ENCODE data around the gene LRATD1.

Gene LRATD1, protein sequence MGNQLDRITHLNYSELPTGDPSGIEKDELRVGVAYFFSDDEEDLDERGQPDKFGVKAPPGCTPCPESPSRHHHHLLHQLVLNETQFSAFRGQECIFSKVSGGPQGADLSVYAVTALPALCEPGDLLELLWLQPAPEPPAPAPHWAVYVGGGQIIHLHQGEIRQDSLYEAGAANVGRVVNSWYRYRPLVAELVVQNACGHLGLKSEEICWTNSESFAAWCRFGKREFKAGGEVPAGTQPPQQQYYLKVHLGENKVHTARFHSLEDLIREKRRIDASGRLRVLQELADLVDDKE

DNA sequence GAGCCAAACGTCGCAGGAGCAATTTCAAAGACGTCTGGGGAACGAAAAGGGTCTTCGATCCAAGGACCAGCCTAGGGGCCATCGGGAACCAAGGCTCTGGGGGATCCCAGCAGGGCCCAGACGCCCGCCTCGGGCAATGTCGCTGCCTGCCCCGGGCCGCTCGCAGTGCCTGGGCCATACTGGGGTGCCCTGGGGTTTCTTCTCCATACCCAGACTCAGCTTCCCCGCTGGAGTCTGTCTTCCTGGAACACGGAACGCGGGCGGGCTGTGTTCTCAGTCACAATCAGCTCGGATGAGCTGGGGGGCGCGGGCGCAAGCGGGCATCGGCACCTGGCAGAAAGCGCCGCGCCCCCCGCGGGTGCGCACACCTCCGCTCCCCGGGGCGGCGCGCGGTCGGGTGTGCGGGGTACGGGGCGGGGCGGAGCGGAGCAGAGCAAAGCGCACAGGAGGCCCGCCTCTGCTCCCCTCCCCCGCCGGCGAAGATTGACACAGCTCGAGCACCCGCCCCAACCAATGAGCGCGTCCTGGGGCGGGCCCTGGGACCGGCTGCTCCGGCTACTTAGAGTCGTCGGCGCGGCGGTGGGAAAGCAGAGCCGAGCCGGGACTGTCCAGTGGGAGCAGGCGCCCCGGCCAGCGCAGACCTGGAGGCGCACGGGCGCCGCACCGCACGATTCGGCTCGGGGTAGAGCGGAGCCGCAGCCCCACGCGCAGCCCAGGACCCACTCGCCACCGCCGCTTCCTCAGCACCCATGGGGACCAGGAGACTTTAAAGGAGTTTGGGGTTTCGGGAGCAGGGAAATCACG, at the start of gene LRATD1:
Gene LRATD1 (plus strand): TSS at position 585 of the 804 bp plus-strand sequence. CDS start 1,263 bp downstream, outside the sequence.
- H3K9ac ChIP-seq (ENCODE audit: low read depth in 1 of 2, low read length in 2 of 2): peak within 1 kb of the TSS; percentile 87 to 92

DNA sequence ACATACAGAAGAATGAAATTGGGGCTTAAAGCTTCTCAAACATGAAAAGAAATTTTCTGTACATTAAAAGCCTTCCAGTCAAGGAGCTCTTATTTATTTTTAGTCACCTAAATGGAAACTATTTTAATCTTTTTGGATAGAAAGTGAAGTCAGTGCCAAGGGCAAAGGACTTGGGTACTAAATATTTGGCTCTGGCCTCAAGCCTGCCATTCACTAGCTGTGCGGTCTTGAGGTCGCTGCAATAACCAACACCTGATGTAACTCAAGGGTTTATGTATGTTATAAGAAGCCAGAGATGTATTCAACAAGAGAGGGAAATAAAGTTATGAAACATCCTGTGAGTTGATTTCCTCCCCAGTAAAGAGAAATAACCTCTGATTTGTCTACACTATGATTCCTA, 49.5 kb upstream of the LRATD1 start:
- H3K9me3 ChIP-seq (ENCODE audit: control insufficient read depth in 1 of 2, low read length in 2 of 2): no peaks in the 10 kb centered on the region
- H3K4me3 ChIP-seq (ENCODE audit: low read depth in 1 of 2, low read length in 2 of 2): no peak overlapping the region
- H3K9ac ChIP-seq (ENCODE audit: low read depth in 1 of 2, low read length in 2 of 2): no peak overlapping the region
- no peaks in the 10 kb centered on the region for H3K4me1 ChIP-seq (ENCODE audit: control insufficient read depth in 1 of 2, insufficient read depth in 2 of 2, low read length in 2 of 2)
- no peaks in the 10 kb centered on the region for H3K36me3 ChIP-seq (ENCODE audit: control insufficient read depth in 1 of 2, insufficient read depth in 2 of 2, low read length in 2 of 2)
- H3K27ac ChIP-seq (ENCODE audit: low read depth, low read length): no peak overlapping the region
- H3K27me3 ChIP-seq (ENCODE audit: control insufficient read depth in 1 of 2, insufficient read depth in 2 of 2, low read length in 2 of 2): no peaks in the 10 kb centered on the region

More for the DNA sequence above, at the start of gene LRATD1:
- H3K4me1 ChIP-seq (ENCODE audit: control insufficient read depth in 1 of 2, insufficient read depth in 2 of 2, low read length in 2 of 2): peaks cover 13 to 25% of the 10 kb centered on the region in 2 donors
- no peaks in the 10 kb centered on the region for H3K27me3 ChIP-seq (ENCODE audit: control insufficient read depth in 1 of 2, insufficient read depth in 2 of 2, low read length in 2 of 2)
- H3K36me3 ChIP-seq (ENCODE audit: control insufficient read depth in 1 of 2, insufficient read depth in 2 of 2, low read length in 2 of 2): no peaks in the 10 kb centered on the region
- H3K4me3 ChIP-seq (ENCODE audit: low read depth in 1 of 2, low read length in 2 of 2): peak within 1 kb of the TSS; percentile 92 to 95
- H3K27ac ChIP-seq (ENCODE audit: low read depth, low read length): peak within 1 kb of the TSS; percentile 53
- no peaks in the 10 kb centered on the region for H3K9me3 ChIP-seq (ENCODE audit: control insufficient read depth in 1 of 2, low read length in 2 of 2)

DNA sequence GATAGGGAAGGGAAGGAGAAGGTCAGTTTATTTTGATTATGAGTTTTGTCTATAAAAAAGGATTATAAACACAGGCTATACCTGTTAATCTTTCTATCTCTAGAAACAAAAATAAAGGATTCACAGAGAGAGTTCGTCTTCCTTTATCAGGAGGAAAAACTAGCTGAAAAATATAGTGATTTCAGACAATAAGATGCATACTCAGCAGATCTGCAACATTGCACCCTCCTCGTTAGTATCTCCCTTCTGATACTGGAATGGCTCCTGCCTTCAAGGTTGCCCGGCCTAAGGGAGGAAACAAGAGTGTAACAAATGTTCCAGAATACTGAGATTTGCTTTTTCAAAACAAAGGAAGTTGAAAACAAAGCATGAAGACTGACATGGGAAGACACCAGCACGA, 48.7 kb upstream of the LRATD1 start:
- Histone ChIP-seq H3K36me3 (ENCODE audit: control insufficient read depth in 1 of 2, insufficient read depth in 2 of 2, low read length in 2 of 2) (no peaks in the 10 kb centered on the region), H3K27me3 (ENCODE audit: control insufficient read depth in 1 of 2, insufficient read depth in 2 of 2, low read length in 2 of 2) (no peaks in the 10 kb centered on the region), H3K27ac (ENCODE audit: low read depth, low read length) (no peak overlapping the region), H3K4me1 (ENCODE audit: control insufficient read depth in 1 of 2, insufficient read depth in 2 of 2, low read length in 2 of 2) (no peaks in the 10 kb centered on the region), H3K4me3 (ENCODE audit: low read depth in 1 of 2, low read length in 2 of 2) (no peak overlapping the region), H3K9ac (ENCODE audit: low read depth in 1 of 2, low read length in 2 of 2) (no peak overlapping the region), H3K9me3 (ENCODE audit: control insufficient read depth in 1 of 2, low read length in 2 of 2) (no peaks in the 10 kb centered on the region)

DNA sequence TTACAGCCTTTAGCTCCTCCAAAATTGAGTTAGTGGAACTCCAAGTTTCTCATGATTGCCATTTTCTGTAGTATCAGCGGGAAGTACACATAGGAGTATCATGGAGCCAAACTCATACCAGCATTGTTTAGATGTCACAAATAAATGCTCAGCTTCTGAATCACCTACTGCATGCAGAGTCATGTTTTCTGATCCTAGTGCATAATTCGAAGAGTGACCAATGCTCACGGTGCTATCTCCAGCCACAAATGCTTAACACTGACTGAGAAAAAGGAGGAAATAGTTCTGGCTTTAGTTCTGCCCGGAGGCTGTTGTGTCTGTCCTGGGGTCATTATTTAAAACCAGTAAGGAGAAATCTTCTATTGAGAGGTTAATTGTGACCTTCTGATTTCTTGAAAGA, 45.4 kb upstream of the LRATD1 start:
- no peaks in the 10 kb centered on the region for H3K27me3 ChIP-seq (ENCODE audit: control insufficient read depth in 1 of 2, insufficient read depth in 2 of 2, low read length in 2 of 2)
- H3K4me3 ChIP-seq (ENCODE audit: low read depth in 1 of 2, low read length in 2 of 2): no peak overlapping the region
- no peaks in the 10 kb centered on the region for H3K9me3 ChIP-seq (ENCODE audit: control insufficient read depth in 1 of 2, low read length in 2 of 2)
- H3K27ac ChIP-seq (ENCODE audit: low read depth, low read length): no peak overlapping the region
- H3K36me3 ChIP-seq (ENCODE audit: control insufficient read depth in 1 of 2, insufficient read depth in 2 of 2, low read length in 2 of 2): no peaks in the 10 kb centered on the region
- H3K9ac ChIP-seq (ENCODE audit: low read depth in 1 of 2, low read length in 2 of 2): no peak overlapping the region
- H3K4me1 ChIP-seq (ENCODE audit: control insufficient read depth in 1 of 2, insufficient read depth in 2 of 2, low read length in 2 of 2): no peaks in the 10 kb centered on the region

DNA sequence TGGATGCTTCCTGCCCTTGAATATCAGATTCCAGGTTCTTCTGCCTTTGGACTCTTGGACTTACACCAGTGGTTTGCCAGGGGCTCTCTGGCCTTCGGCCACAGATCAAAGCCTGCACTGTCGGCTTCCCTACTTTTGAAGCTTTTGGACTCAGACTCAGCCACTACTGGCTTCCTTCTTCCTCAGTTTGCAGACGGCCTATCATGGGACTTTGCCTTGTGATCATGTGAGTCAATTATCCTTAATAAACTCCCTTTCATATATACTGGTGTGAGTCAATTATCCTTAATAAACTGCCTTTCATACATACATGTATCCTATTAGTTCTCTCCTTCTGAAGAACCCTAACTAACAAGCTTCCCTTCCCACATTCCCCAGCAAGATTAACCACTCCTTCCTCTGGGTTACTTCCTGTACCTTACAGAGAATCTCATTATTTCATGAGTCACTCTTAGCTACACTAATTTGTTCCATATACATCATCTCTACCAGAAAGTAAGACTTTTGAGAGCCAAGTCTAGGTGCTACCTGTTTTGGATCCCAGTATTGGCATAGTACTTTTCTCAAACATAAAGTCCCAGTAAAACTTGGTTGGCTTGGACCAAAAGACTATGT, 31.3 kb upstream of the LRATD1 start:
- Histone ChIP-seq H3K27me3 (ENCODE audit: control insufficient read depth in 1 of 2, insufficient read depth in 2 of 2, low read length in 2 of 2) (no peaks in the 10 kb centered on the region), H3K4me3 (ENCODE audit: low read depth in 1 of 2, low read length in 2 of 2) (no peak overlapping the region), H3K27ac (ENCODE audit: low read depth, low read length) (no peak overlapping the region), H3K9me3 (ENCODE audit: control insufficient read depth in 1 of 2, low read length in 2 of 2) (no peaks in the 10 kb centered on the region), H3K9ac (ENCODE audit: low read depth in 1 of 2, low read length in 2 of 2) (no peak overlapping the region), H3K4me1 (ENCODE audit: control insufficient read depth in 1 of 2, insufficient read depth in 2 of 2, low read length in 2 of 2) (no peaks in the 10 kb centered on the region), H3K36me3 (ENCODE audit: control insufficient read depth in 1 of 2, insufficient read depth in 2 of 2, low read length in 2 of 2) (no peaks in the 10 kb centered on the region)

DNA sequence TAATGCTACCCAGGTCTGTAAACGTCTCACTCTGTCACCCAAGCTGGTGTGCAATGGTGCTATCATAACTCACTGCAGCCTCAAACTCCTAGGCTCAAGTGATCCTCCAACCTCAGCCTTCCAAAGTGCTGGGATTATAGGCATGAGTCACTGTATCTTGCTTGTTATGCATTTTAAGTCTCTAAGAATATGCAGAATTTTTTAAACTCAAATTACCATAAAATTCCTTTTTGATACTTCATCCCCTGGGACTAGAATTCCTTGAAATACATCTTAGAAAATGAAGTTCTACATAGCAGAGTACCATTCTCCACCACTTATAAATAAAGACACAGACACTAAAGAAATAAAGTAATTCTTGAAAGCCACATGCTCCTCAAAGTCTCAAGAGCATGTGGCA, 30.2 kb upstream of the LRATD1 start:
- Histone ChIP-seq H3K4me1 (ENCODE audit: control insufficient read depth in 1 of 2, insufficient read depth in 2 of 2, low read length in 2 of 2) (no peaks in the 10 kb centered on the region), H3K4me3 (ENCODE audit: low read depth in 1 of 2, low read length in 2 of 2) (no peak overlapping the region), H3K9ac (ENCODE audit: low read depth in 1 of 2, low read length in 2 of 2) (no peak overlapping the region), H3K36me3 (ENCODE audit: control insufficient read depth in 1 of 2, insufficient read depth in 2 of 2, low read length in 2 of 2) (no peaks in the 10 kb centered on the region), H3K27ac (ENCODE audit: low read depth, low read length) (no peak overlapping the region), H3K27me3 (ENCODE audit: control insufficient read depth in 1 of 2, insufficient read depth in 2 of 2, low read length in 2 of 2) (no peaks in the 10 kb centered on the region), H3K9me3 (ENCODE audit: control insufficient read depth in 1 of 2, low read length in 2 of 2) (no peaks in the 10 kb centered on the region)

DNA sequence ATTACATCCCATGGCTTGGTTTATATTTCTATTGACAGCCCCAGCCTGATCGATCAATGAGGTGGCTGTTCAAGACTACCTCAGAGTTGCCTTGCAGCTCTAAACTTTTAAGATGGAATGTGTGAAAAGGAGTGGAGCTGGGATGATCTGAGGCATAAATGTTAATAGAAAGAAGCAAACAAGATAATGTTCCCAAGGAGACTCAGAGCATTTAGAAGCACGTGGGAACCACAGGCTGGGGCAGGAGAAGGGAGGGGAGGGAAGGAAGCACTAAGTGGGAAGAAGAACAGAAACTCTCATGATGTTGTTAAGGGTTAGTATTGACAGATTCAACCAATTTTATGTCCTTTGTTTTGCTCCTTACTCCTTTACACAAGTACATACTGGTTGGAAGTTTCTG, 28.8 kb upstream of the LRATD1 start:
- Histone ChIP-seq H3K4me3 (ENCODE audit: low read depth in 1 of 2, low read length in 2 of 2) (no peak overlapping the region), H3K9ac (ENCODE audit: low read depth in 1 of 2, low read length in 2 of 2) (no peak overlapping the region), H3K9me3 (ENCODE audit: control insufficient read depth in 1 of 2, low read length in 2 of 2) (no peaks in the 10 kb centered on the region), H3K27me3 (ENCODE audit: control insufficient read depth in 1 of 2, insufficient read depth in 2 of 2, low read length in 2 of 2) (no peaks in the 10 kb centered on the region), H3K27ac (ENCODE audit: low read depth, low read length) (no peak overlapping the region), H3K4me1 (ENCODE audit: control insufficient read depth in 1 of 2, insufficient read depth in 2 of 2, low read length in 2 of 2) (no peaks in the 10 kb centered on the region), H3K36me3 (ENCODE audit: control insufficient read depth in 1 of 2, insufficient read depth in 2 of 2, low read length in 2 of 2) (no peaks in the 10 kb centered on the region)

DNA sequence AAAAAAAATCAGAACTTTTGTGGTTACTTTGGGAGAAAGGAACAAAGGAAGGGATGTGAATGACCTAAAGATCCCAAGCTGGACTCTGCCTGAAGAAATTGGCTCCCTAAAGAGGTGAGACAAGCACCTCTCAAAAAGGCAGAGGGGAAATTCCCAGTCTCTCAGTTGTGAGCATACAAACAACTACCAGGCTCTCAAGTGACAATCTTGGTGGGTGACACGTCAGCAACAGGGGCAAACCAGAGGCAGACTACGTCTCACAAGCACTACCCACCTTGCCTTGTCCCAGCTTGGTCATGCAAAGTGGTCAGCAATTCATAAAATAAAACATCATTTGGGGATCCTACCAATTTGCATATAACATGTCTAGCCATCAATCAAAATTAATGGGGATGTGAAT, 24.3 kb upstream of the LRATD1 start:
- Histone ChIP-seq H3K4me1 (ENCODE audit: control insufficient read depth in 1 of 2, insufficient read depth in 2 of 2, low read length in 2 of 2) (no peaks in the 10 kb centered on the region), H3K4me3 (ENCODE audit: low read depth in 1 of 2, low read length in 2 of 2) (no peak overlapping the region), H3K36me3 (ENCODE audit: control insufficient read depth in 1 of 2, insufficient read depth in 2 of 2, low read length in 2 of 2) (no peaks in the 10 kb centered on the region), H3K9ac (ENCODE audit: low read depth in 1 of 2, low read length in 2 of 2) (no peak overlapping the region), H3K27me3 (ENCODE audit: control insufficient read depth in 1 of 2, insufficient read depth in 2 of 2, low read length in 2 of 2) (no peaks in the 10 kb centered on the region), H3K27ac (ENCODE audit: low read depth, low read length) (no peak overlapping the region), H3K9me3 (ENCODE audit: control insufficient read depth in 1 of 2, low read length in 2 of 2) (no peaks in the 10 kb centered on the region)

DNA sequence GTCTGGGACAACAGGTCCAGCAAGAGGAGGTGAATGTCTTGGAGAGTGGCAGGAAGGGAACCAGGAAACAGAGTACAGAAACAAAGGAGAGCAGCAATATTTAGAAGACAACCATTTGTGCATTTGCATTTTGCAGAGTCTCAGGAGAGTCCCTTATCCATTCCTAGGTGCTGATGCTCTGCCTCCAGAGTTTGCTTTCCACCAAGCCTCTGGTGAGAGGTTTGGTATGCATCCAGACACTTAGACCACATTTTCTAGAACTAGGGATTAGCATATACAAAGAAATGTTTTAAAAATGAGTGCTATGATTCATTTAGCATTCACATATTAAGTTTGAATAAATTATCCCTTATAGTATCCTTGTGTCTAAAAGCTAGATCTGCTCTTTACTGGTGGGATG, 18.5 kb upstream of the LRATD1 start:
- Histone ChIP-seq H3K4me3 (ENCODE audit: low read depth in 1 of 2, low read length in 2 of 2) (no peak overlapping the region), H3K36me3 (ENCODE audit: control insufficient read depth in 1 of 2, insufficient read depth in 2 of 2, low read length in 2 of 2) (no peaks in the 10 kb centered on the region), H3K4me1 (ENCODE audit: control insufficient read depth in 1 of 2, insufficient read depth in 2 of 2, low read length in 2 of 2) (peaks cover 0 to 7% of the 10 kb centered on the region in 2 donors), H3K27ac (ENCODE audit: low read depth, low read length) (no peak overlapping the region), H3K9me3 (ENCODE audit: control insufficient read depth in 1 of 2, low read length in 2 of 2) (no peaks in the 10 kb centered on the region), H3K27me3 (ENCODE audit: control insufficient read depth in 1 of 2, insufficient read depth in 2 of 2, low read length in 2 of 2) (no peaks in the 10 kb centered on the region), H3K9ac (ENCODE audit: low read depth in 1 of 2, low read length in 2 of 2) (no peak overlapping the region)

DNA sequence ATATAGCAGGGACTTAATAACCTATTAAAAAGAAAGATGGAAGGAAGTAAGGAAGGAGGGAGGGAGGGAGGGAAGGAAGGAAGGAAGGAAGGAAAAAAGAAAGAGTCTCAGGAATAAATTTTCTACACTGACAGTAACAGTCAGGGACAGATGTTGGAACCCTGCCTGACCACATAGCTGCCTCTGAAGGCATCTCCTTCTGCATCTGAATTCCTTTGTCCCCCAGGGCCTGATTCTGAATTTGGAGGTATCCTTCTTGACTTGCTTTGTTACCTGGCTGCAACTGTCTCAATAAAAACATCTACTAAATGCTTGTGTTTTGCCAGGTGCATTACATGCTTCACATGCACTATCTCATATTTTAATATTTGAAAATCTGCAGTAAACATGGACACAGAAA, 17.4 kb upstream of the LRATD1 start:
- Histone ChIP-seq H3K4me1 (ENCODE audit: control insufficient read depth in 1 of 2, insufficient read depth in 2 of 2, low read length in 2 of 2) (peaks cover 0 to 7% of the 10 kb centered on the region in 2 donors), H3K27me3 (ENCODE audit: control insufficient read depth in 1 of 2, insufficient read depth in 2 of 2, low read length in 2 of 2) (no peaks in the 10 kb centered on the region), H3K27ac (ENCODE audit: low read depth, low read length) (no peak overlapping the region), H3K9me3 (ENCODE audit: control insufficient read depth in 1 of 2, low read length in 2 of 2) (no peaks in the 10 kb centered on the region), H3K36me3 (ENCODE audit: control insufficient read depth in 1 of 2, insufficient read depth in 2 of 2, low read length in 2 of 2) (no peaks in the 10 kb centered on the region), H3K9ac (ENCODE audit: low read depth in 1 of 2, low read length in 2 of 2) (no peak overlapping the region), H3K4me3 (ENCODE audit: low read depth in 1 of 2, low read length in 2 of 2) (no peak overlapping the region)

Measured in duodenal mucosa (tissue), 2 donors.